HG03354 (cell line): ENCODE results near the gene UBE2S.

Source experiments
- ATAC-seq: cut with Tn5 transposase; IDR thresholded peaks from one replicate; pipeline ENCODE4 v1.9.1; 2021; ENCODE audit warnings: mild to moderate bottlenecking; ENCODE audit not compliant: unreplicated experiment, poor library complexity, severe bottlenecking

UBE2S gene

DNA sequence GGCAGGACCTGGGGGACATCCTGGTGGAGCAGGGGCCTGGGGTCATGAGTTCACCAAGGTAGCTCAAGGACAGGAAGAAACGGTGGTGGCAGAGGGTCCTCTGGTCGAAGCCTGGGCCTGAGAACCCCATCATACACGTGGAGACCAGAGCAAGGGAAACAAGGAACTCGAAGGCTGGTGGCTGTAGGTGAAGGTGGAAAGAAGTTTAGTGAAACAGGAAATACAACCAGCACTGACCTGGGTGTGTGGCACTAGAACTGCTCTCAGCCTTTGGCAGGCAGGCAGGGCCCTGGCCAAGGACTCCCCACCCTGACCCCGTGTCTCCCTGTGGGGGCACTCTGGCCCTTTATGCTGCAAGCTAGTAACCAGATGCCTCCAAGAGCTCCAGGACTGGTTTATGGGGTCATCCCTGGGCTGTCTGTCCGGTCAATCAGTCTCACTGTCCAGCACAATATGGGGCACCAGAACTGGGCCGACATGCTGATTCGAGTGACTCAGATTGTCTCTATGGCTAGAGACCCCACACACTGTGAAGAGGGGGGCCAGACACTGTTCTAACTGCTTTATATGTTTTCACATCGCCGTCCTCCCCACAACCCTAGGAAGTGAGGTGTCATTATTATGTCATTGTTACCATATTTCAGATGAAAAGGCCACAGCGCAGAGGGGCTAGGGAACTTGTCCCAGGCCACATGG, 56.8 kb downstream of the UBE2S start:
- ATAC-seq = no peak
